Medulla oblongata (tissue), 1 donor: ENCODE results near the gene BBS1.
A peak's percentile ranks its signal among the peaks of the same experiment; 100 is the strongest.
"Not testable (repeated sequence)": the region's sequence is repeated elsewhere in the genome, so short reads cannot be mapped to it uniquely, and the experiment has no call there.

ENCODE experiments used
- DNase-seq: peaks from one replicate; pipeline ENCODE4 v3.0.0-alpha.2; 2015; ENCODE audit errors: extremely low spot score

The BBS1 gene

DNA sequence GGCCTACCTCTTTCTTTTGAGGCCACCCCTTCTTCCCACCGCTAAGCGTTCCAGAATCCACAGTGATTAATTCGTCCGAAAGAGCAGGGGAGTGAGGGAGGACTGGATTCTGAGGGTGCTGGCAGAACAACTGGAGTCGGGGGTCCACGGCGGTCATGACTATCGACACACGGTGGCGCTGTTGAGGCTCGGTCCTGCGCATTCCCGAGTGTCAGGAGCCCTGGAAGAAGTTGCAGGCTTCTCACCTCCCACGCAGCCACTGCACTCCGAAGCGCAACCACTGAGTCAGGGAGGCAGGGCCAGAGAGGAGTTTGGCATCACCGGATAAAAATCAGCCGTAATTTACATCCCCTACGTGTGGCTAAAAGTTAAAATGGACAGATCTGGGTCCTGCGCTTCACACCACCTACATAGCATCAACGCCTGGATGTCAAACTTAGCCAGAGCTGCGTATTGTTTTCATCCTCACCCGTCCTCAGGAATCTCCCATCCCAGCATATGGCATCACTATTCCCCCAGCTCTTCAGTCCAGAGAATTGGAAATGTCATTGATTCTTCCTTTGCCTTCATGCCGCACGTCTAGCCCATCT is 68.7 kb downstream of the BBS1 start:
- DNase-seq: peak; percentile 75

DNA sequence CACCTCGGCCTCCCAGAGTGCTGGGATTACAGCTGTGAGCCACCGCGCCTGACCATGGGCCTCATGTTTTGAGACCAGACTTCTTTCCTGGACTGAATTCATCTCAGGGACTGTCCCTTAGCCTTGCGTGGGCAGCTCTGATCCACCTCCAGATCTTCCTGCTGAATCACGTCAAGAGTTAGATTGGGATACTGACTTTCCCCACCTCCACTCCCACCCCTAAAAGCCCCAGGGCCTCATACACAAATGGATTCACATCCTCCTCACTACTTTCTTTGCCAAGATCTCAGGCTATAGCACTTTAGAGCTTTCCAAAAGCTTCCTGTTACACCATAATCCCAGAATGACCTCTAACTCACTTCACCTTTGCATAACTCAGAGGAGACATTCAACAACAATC is 70.4 kb downstream of the BBS1 start:
- no peak for DNase-seq

DNA sequence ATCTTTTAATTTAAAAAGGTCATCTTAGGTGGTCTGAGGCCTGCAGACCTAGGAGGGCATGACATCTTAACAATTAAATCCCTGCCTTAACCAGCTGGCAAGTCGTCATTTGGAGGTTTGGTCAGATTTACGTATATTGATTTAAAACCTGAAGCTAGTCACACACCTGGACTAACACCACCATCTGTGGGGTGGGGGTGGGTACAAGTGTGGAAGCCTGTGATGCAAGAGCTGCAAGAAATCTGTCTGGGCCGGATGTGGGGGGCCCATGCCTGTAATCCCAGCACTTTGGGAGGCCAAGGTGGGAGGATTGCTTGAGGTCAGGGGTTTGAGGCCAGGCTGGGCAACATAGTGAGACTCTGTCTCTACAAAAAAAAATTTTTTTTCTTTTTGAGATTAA is 70.8 kb downstream of the BBS1 start:
- DNase-seq: no peak

DNA sequence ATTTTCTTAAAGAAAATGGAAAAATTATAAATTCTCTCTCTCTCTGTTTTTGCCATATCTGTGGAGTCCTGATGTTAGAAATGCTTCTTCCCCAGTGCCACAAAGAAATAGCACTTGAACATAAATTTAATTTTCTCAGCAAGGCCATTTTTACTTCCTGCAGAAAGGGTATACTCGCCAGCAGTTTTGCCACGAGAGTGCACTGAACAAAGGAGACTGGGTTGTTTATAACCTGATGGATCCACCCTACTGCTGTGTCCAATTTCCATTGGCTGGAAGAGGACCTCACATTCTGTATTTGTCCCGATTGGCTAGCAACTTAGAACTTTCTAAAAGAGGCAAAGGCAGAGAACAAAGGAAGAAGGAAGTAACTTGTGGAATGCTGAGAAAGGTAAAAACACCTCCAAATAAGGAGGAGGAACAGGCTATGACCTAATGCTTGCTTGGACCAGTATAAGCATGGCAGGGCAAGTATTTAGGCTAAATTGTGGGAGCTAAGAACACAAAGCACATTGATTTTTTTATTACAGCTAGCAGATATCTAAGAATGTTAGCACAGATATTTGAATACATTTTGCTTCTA is 72.2 kb downstream of the BBS1 start:
- not testable (repeated sequence) for DNase-seq
